Prostate gland (tissue), 2 donors: ENCODE measurements around the gene DEDD2.

ENCODE experiments used
- POLR2AphosphoS5 ChIP-seq: sonication (generic); formaldehyde crosslinking; IDR thresholded peaks from one replicate; pipeline ENCODE4 v1.6.1; 2017; ENCODE audit warnings: antibody characterized with exemption
- TF ChIP-seq, protein P1 (sequence below), 4 experiments: fragments of 200-600 bp in 2 of 4; fragments of 450-650 bp in 2 of 4; sonication (generic) in 2 of 4; IDR thresholded peaks; 1 replicate in 3 of 4; 2 replicates in 1 of 4; pipeline ENCODE4 v1.5.1; 2016 to 2019; ENCODE audit warnings: antibody characterized with exemption in 4 of 4, mild to moderate bottlenecking in 2 of 4, moderate library complexity in 2 of 4

DNA sequence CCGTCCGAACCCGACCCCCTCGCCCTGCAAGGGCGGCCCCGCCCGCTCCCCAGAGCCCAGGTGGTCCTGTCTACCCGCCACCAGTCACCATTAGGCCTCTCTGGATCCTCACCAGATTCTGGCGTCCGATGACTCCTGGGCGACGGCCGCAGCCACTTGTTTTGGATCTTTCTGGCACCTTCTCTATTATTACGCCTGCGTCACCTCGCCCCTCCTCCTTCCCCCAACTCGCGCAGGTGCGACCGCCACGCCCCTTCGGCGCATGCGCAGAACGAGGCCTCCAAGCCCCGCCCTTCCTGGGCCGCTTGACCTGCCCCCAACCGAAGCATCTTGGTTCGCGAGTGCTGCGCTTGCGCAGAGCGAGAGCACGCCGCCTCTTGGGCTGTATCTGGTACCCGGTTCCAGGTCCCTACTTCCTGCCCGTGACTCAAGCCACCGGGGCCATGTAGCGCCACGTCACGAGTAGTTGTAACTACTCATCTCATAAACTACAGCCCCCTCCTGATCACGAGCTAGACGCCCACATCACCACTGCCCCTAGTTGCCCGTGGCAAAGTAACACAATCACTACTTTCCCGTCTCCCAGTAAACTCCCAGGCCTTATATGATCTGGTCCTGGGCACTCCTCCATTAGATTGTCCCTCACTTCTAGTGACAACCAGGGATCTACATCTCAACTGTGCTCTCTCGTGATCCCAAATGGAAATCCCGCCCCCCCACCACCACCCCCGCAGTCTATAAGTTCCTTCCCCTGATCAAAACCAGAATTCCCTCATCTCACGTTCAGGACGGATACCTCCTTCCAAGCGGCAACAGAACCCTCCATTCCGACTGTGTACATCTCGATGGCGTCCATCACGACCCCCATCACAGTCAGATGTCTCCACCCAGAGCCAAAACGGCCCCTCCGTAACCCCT is at the start of gene DEDD2:
- peak; percentile 100 for TF ChIP-seq POLR2AphosphoS5
- TF ChIP-seq, protein P1, sequence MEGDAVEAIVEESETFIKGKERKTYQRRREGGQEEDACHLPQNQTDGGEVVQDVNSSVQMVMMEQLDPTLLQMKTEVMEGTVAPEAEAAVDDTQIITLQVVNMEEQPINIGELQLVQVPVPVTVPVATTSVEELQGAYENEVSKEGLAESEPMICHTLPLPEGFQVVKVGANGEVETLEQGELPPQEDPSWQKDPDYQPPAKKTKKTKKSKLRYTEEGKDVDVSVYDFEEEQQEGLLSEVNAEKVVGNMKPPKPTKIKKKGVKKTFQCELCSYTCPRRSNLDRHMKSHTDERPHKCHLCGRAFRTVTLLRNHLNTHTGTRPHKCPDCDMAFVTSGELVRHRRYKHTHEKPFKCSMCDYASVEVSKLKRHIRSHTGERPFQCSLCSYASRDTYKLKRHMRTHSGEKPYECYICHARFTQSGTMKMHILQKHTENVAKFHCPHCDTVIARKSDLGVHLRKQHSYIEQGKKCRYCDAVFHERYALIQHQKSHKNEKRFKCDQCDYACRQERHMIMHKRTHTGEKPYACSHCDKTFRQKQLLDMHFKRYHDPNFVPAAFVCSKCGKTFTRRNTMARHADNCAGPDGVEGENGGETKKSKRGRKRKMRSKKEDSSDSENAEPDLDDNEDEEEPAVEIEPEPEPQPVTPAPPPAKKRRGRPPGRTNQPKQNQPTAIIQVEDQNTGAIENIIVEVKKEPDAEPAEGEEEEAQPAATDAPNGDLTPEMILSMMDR (IDR thresholded peaks at IDR 0.05): peak in 1 of 4 experiments; percentile 34
